ENCODE measurements around the gene HS3ST2.

GRCh38 chr16:22885951-22886350 lies 72.0 kb downstream of the HS3ST2 start:
- no peak for TF ChIP-seq CTCF (IDR thresholded peaks at IDR 0.05)
- TF ChIP-seq POLR2AphosphoS5 (IDR thresholded peaks at IDR 0.05), result no peak

All from breast epithelium (tissue), 3 donors.